T-cell (primary cell): ENCODE data around the gene PARD3. TPM values are rescaled to one million over a fixed set of nuclear protein-coding genes. Genes with fewer than 3 reads are reported as not detected.

Experiments
- ATAC-seq, 4 experiments: fragments of 200-7000 bp in 3 of 4; fragments of 150-1000 bp in 1 of 4; cut with Tn5 transposase; replicated peaks in 1 of 4; 1 replicate in 3 of 4; 2 replicates in 1 of 4; pipeline ENCODE4 v1.10.0; 2021; ENCODE audit warnings: moderate library complexity in 3 of 4, mild to moderate bottlenecking in 2 of 4, moderate number of reproducible peaks in 1 of 4
- CTCF ChIA-PET, 2 donors: fragments of 300-600 bp; sonication (Branson Sonifier 250); formaldehyde crosslinking; loops; one replicate each; lab custom pipeline; 2022; ENCODE audit warnings: antibody characterized with exemption in 2 of 2; lab: Charles Lee
- POLR2A ChIA-PET, 2 donors: fragments of 300-600 bp; sonication (Branson Sonifier 250); formaldehyde crosslinking; loops; one replicate each; lab custom pipeline; 2022; ENCODE audit warnings: antibody characterized with exemption in 2 of 2; lab: Charles Lee
- DNase-seq, 35 experiments: peaks; one replicate each; pipeline versions ENCODE4 v3.0.0 to v3.0.0-alpha.2; 2013 to 2023
- H3K27ac ChIP-seq: one replicate; pipeline ENCODE4 v1.5.1; 2013; ENCODE audit warnings: low read length
- H3K27me3 ChIP-seq, 2 experiments: replicated peaks in 1 of 2; 1 replicate in 1 of 2; 2 replicates in 1 of 2; pipeline versions ENCODE4 v1.6.1 to v1.7.0; 2013; ENCODE audit warnings: low read length in 1 of 2, mixed read lengths in 1 of 2; ENCODE audit not compliant: control insufficient read depth in 2 of 2, insufficient read depth in 2 of 2; ENCODE audit errors: extremely low read depth in 1 of 2
- H3K36me3 ChIP-seq, 2 donors: 1 replicate in 1 of 2; 2 replicates in 1 of 2; pipeline versions ENCODE4 v1.6.1 to v1.7.0; 2013; ENCODE audit warnings: low read length in 1 of 2; ENCODE audit not compliant: control insufficient read depth in 2 of 2, insufficient read depth in 1 of 2; ENCODE audit errors: extremely low read depth in 1 of 2
- H3K4me1 ChIP-seq, 2 experiments: 1 replicate in 1 of 2; 2 replicates in 1 of 2; pipeline versions ENCODE4 v1.6.1 to v1.7.0; 2013; ENCODE audit warnings: low read length in 2 of 2, mixed read lengths in 1 of 2; ENCODE audit not compliant: insufficient read depth in 2 of 2, control insufficient read depth in 1 of 2; ENCODE audit errors: extremely low read depth in 1 of 2
- H3K4me3 ChIP-seq, 2 donors: 1 replicate in 1 of 2; 2 replicates in 1 of 2; pipeline versions ENCODE4 v1.5.1 to v1.7.0; 2013; ENCODE audit warnings: mild to moderate bottlenecking in 2 of 2, low read length in 1 of 2, moderate library complexity in 1 of 2; ENCODE audit not compliant: control insufficient read depth in 1 of 2; ENCODE audit errors: extremely low read depth in 1 of 2
- H3K9me3 ChIP-seq: 2 replicates; pipeline ENCODE4 v1.7.0; 2013
- H3K27ac Mint-ChIP-seq, 2 donors: one replicate each; pipeline ENCODE4 v1.8.0; 2020 to 2021; ENCODE audit warnings: mild to moderate bottlenecking in 2 of 2, mixed read lengths in 2 of 2
- H3K27me3 Mint-ChIP-seq, 2 donors: one replicate each; pipeline ENCODE4 v1.8.0; 2021 to 2022; ENCODE audit warnings: mixed read lengths in 2 of 2
- H3K36me3 Mint-ChIP-seq: one replicate; pipeline ENCODE4 v1.8.0; 2021; ENCODE audit warnings: mixed read lengths
- H3K4me1 Mint-ChIP-seq, 3 donors: one replicate each; pipeline ENCODE4 v1.8.0; 2020 to 2022; ENCODE audit warnings: mixed read lengths in 3 of 3, mild to moderate bottlenecking in 1 of 3
- H3K4me3 Mint-ChIP-seq, 3 donors: one replicate each; pipeline ENCODE4 v1.8.0; 2020 to 2022; ENCODE audit warnings: mild to moderate bottlenecking in 3 of 3, mixed read lengths in 3 of 3, moderate library complexity in 3 of 3
- H3K9me3 Mint-ChIP-seq, 3 donors: one replicate each; pipeline ENCODE4 v1.8.0; 2020 to 2022; ENCODE audit warnings: mixed read lengths in 3 of 3
- WGBS: methylation state at CpG from one replicate; pipeline ENCODE4 v1.1.5; 2013; ENCODE audit warnings: missing lambda C conversion rate; ENCODE audit not compliant: insufficient coverage; 5-methylcytosine and 5-hydroxymethylcytosine counted together
- total RNA-seq, 35 experiments: library from RNA in 6 of 35; stranded (reverse) in 6 of 35; fragments of 120-200 nt in 1 of 35; gene quantifications; one replicate each; pipeline versions ENCODE4 v1.2.1 to v1.2.4 and lab custom pipeline; 2013 to 2026

Gene PARD3
- total RNA-seq, 5 donors from 2014 or later (not counting 1 experiment from before 2014, with no cell fraction given) = 0.36 to 0.92 (median 0.65) TPM

GRCh38 chr10:34615770-34616169 is 199.3 kb downstream of the PARD3 start:
- Histone ChIP-seq H3K27me3 (no peaks in the 10 kb centered on the region), H3K27ac (no peak overlapping the region), H3K4me3 (no peak overlapping the region), H3K4me1 (no peaks in the 10 kb centered on the region), H3K36me3 (no peaks in the 10 kb centered on the region), H3K9me3 (no peaks in the 10 kb centered on the region)
- H3K4me1 Mint-ChIP-seq = no peaks in the 10 kb centered on the region
- H3K4me3 Mint-ChIP-seq = no peak overlapping the region
- H3K27me3 Mint-ChIP-seq = peaks cover 0 to 9% of the 10 kb centered on the region in 2 donors
- CTCF ChIA-PET = interaction anchor here in 1 of 2 donors (0.8 kb wide), 1 partner anchor 35 kb away, joined by 5 read pairs; no protein-coding TSS in a partner anchor
- no peak for ATAC-seq
- no peaks in the 10 kb centered on the region for H3K9me3 Mint-ChIP-seq
- no peaks in the 10 kb centered on the region for H3K36me3 Mint-ChIP-seq
- DNase-seq = no peak
- H3K27ac Mint-ChIP-seq = no peak overlapping the region
- 80% methylated on average over 1 of the region's 3 CpGs for WGBS
- POLR2A ChIA-PET = no interaction called here

GRCh38 chr10:34613491-34613890 is 201.6 kb downstream of the PARD3 start:
- POLR2A ChIA-PET = no interaction called here
- Histone ChIP-seq H3K9me3 (no peaks in the 10 kb centered on the region), H3K4me1 (no peaks in the 10 kb centered on the region), H3K4me3 (no peak overlapping the region), H3K27ac (no peak overlapping the region), H3K36me3 (no peaks in the 10 kb centered on the region), H3K27me3 (no peaks in the 10 kb centered on the region)
- WGBS = no CpG with 5 or more reads among the region's 3 CpGs
- Mint-ChIP-seq H3K4me1 (no peaks in the 10 kb centered on the region), H3K9me3 (no peaks in the 10 kb centered on the region), H3K4me3 (no peak overlapping the region), H3K36me3 (no peaks in the 10 kb centered on the region), H3K27me3 (peaks cover 0 to 9% of the 10 kb centered on the region in 2 donors), H3K27ac (no peak overlapping the region)
- CTCF ChIA-PET = no interaction called here
- ATAC-seq = no peak
- no peak for DNase-seq

GRCh38 chr10:34612938-34613337 is 202.2 kb downstream of the PARD3 start:
- no peak overlapping the region for H3K27ac Mint-ChIP-seq
- no peak overlapping the region for H3K4me3 Mint-ChIP-seq
- POLR2A ChIA-PET = no interaction called here
- no peaks in the 10 kb centered on the region for H3K27me3 ChIP-seq
- no peaks in the 10 kb centered on the region for H3K4me1 ChIP-seq
- no peaks in the 10 kb centered on the region for H3K4me1 Mint-ChIP-seq
- ATAC-seq (no peak), DNase-seq (no peak)
- H3K27me3 Mint-ChIP-seq = peaks cover 0 to 9% of the 10 kb centered on the region in 2 donors
- no CpG with 5 or more reads among the region's 1 CpG for WGBS
- H3K9me3 Mint-ChIP-seq = no peaks in the 10 kb centered on the region
- H3K27ac ChIP-seq = no peak overlapping the region
- H3K9me3 ChIP-seq = no peaks in the 10 kb centered on the region
- H3K36me3 Mint-ChIP-seq = no peaks in the 10 kb centered on the region
- no peak overlapping the region for H3K4me3 ChIP-seq
- no peaks in the 10 kb centered on the region for H3K36me3 ChIP-seq
- CTCF ChIA-PET = no interaction called here

GRCh38 chr10:34612446-34612845 is 202.7 kb downstream of the PARD3 start:
- ChIA-PET CTCF (no interaction called here), POLR2A (interaction anchor here in 1 of 2 donors (0.5 kb wide), 1 partner anchor 665 kb away, joined by 3 read pairs; no protein-coding TSS in a partner anchor)
- Mint-ChIP-seq H3K9me3 (no peaks in the 10 kb centered on the region), H3K27me3 (peaks cover 0 to 9% of the 10 kb centered on the region in 2 donors), H3K36me3 (no peaks in the 10 kb centered on the region), H3K4me1 (no peaks in the 10 kb centered on the region), H3K4me3 (no peak overlapping the region), H3K27ac (no peak overlapping the region)
- DNase-seq (no peak), ATAC-seq (no peak)
- no peak overlapping the region for H3K27ac ChIP-seq
- H3K4me1 ChIP-seq = no peaks in the 10 kb centered on the region
- no peaks in the 10 kb centered on the region for H3K9me3 ChIP-seq
- no peaks in the 10 kb centered on the region for H3K36me3 ChIP-seq
- WGBS = no CpG with 5 or more reads among the region's 3 CpGs
- no peak overlapping the region for H3K4me3 ChIP-seq
- no peaks in the 10 kb centered on the region for H3K27me3 ChIP-seq

GRCh38 chr10:34609287-34609940 is 205.7 kb downstream of the PARD3 start:
- no peak for ATAC-seq
- Mint-ChIP-seq H3K4me3 (no peak overlapping the region), H3K4me1 (no peaks in the 10 kb centered on the region), H3K27ac (no peak overlapping the region), H3K36me3 (no peaks in the 10 kb centered on the region), H3K27me3 (peaks cover 0 to 5% of the 10 kb centered on the region in 2 donors), H3K9me3 (no peaks in the 10 kb centered on the region)
- Histone ChIP-seq H3K36me3 (no peaks in the 10 kb centered on the region), H3K27me3 (no peaks in the 10 kb centered on the region), H3K27ac (no peak overlapping the region), H3K4me1 (no peaks in the 10 kb centered on the region), H3K4me3 (no peak overlapping the region), H3K9me3 (no peaks in the 10 kb centered on the region)
- POLR2A ChIA-PET = no interaction called here
- 74% methylated on average over 7 of the region's 9 CpGs for WGBS
- CTCF ChIA-PET = no interaction called here
- DNase-seq = no peak

GRCh38 chr10:34607894-34608293 is 207.2 kb downstream of the PARD3 start:
- Histone ChIP-seq H3K36me3 (no peaks in the 10 kb centered on the region), H3K27ac (no peak overlapping the region), H3K4me3 (no peak overlapping the region), H3K27me3 (no peaks in the 10 kb centered on the region), H3K9me3 (no peaks in the 10 kb centered on the region), H3K4me1 (no peaks in the 10 kb centered on the region)
- Mint-ChIP-seq H3K9me3 (no peaks in the 10 kb centered on the region), H3K27me3 (peaks cover 0 to 3% of the 10 kb centered on the region in 2 donors), H3K4me3 (no peak overlapping the region), H3K4me1 (no peaks in the 10 kb centered on the region), H3K27ac (no peak overlapping the region), H3K36me3 (no peaks in the 10 kb centered on the region)
- 23% methylated on average over 1 of the region's 3 CpGs for WGBS
- ChIA-PET CTCF (no interaction called here), POLR2A (no interaction called here)
- ATAC-seq (no peak), DNase-seq (no peak)
